ENCODE results near the gene DR1.
"Not testable (repeated sequence)": the region's sequence is repeated elsewhere in the genome, so short reads cannot be mapped to it uniquely, and the experiment has no call there.

Gene DR1

DNA sequence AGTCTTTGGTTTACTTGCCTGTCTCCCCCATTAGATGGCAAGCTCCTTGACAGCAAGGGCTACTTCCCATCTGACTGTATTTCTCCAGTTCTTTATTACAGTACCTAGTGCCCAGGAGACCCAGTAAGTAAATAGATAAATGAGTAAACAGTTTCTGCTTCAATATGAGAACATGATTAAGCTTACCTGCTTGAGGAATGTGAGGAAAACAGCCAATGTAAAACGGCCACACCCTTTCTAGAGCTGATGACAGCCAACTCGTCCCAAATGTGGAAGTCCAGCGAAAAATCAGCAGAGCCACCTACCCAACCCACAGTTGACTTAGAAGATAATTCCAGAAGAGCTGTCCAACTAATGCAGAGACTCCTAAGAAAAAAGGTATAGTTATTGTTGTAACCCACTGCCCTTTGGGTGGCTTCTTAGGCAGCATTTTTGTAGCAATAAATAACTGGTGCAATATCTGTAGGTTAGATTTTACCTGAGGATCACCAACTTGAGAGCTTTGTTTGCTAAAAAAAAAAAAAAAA lies 6.5 kb upstream of the DR1 start:
- DNase-seq (ENCODE audit: extremely low read depth in 1 of 2, low read depth in 1 of 2): no peak

DNA sequence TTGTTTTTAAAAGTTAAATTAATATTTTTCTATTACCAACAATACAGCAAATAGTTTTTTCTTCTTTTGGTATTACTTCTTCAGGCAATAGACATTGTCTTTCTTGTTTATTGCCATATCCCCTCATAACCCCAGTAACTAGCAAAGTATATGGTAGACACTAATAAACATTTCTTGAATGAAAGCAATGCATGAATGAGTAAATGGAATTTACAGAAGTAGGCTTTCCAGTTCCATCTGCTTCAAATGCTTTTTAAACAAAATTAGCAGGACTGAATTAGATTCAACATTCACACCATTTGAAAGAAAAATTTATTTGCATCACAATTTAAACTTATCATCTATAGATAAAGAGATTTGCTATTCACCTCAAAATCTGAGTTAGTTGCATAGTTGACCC lies 5.6 kb upstream of the DR1 start:
- DNase-seq (ENCODE audit: extremely low read depth in 1 of 2, low read depth in 1 of 2): no peak

DNA sequence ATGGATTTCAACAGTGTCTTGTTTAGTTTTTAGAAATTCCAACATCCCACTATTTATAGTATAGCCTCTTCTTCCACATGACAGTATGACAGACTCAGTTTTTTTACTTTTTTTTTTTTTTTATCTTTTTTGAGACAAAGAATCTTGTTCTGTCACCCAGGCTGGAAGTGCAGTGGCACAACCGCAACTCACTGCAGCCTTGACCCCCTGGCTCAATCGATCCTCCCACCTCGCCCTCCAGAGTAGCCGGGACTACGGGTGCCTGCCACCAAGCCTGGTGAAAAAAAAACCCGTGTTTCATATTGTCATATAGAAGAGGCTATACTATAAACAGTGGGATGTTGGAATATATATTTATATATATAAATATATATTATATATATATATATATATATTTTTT lies 1.2 kb upstream of the DR1 start:
- DNase-seq (ENCODE audit: extremely low read depth in 1 of 2, low read depth in 1 of 2): no peak

DNA sequence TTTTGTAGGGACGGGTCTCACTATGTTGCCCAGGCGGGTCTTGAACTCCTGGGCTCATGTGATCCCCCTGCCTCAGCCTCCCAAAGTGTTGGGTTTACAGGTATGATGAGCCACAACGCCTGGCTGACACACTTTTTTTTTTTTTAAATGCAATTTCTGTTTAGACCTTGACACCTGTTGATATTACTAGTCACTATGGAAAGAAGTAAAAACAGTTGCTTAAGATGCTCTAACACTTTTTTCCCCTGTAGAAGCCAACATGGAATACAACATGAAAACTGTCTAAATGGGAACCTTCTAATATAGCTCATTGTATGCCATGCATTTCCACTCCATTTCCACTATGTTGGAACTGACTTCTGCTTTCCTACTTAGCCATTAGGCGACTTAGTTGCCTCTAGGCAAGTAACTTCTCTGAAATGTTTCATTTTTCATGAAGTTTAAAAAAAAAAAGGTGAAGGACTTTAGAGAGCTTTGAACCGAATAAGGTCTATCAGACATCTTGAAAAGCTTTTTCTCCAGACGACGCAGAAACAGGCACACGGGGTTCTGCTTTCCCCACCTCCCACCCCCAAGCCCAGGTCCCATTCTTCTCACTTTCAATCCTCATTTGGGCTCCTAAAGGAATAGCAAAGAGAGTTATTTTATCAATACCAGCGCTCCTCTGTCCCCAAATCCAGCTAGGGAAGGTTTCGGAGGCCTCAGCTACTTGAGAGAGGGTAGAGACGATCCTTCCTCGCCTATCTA lies 648 bp upstream of the DR1 start:
- no peak for DNase-seq (ENCODE audit: extremely low read depth in 1 of 2, low read depth in 1 of 2)

DNA sequence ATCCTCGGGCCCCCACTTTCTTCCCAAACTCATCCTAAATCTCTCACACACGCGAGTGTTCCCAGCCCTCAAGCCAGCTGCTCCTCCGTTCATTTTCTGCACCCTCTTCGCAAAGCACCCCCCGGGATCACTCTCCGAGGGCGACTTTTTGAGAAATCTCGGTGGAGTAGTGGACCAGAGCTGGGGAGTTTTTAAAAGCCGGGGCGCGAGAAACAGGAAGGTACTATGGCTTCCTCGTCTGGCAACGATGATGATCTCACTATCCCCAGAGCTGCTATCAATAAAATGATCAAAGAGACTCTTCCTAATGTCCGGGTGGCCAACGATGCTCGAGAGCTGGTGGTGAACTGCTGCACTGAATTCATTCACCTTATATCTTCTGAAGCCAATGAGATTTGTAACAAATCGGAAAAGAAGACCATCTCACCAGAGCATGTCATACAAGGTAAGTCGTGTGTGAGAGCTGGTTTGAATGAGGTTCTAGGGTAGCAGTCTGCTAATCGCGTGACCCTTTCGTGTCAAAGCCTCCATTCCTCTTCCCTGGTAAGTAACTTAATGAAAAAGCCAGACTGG lies 800 bp downstream of the DR1 start:
- no peak for DNase-seq (ENCODE audit: extremely low read depth in 1 of 2, low read depth in 1 of 2)

DNA sequence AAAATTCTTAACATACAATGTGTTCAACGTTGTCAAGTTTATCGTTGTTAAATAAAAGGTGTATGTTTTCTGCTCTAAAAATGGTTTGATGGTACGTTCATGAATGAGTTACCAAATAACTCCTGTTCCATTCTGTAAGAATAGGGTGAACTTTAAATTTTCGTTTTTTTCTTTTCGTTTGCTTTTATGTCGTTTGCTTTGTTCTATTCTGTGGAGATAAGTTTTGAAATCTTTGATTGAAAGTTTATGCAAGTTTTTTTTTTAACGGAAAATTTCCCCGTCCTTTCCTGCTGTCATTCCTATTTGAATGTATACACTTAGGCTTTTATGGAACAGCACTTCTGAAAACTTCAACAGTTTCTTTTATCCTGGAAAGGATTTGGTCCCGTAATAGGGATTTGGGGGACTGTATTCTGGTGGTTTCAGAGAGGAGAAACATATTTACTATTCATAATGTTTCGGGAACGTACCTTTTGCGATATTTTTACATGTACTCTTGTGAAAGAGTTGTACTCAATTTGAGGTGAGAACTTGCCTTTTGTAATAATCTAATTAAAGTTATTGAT lies 1.7 kb downstream of the DR1 start:
- DNase-seq (ENCODE audit: extremely low read depth in 1 of 2, low read depth in 1 of 2): no peak

DNA sequence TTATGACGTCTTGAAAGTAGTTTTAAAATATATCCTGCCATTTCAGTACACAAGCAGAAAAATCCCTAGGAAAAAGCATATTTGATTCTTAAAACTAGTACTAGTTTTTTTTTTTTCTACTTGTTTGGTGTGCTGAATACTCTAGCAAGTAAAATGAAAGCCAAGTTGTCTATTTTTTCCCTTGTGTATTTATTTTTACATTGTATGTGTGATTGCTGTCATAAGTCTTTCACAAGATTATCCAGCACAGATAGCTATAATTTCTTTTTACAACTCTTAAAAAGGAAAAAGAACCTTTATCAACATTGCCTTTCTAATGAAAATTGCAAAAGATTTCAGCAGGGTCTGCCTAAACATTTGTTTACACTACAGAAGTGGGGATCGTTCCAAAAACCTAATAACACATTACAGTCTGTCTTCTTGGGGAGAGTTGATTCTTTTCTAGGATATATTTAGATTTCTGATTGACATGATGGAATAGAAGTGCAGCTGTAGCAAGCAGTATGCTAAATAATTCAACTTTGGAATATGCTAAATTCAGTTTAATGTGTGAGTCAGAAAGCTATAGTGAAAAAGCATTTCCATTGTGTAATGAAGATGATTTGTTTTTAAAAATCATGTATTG lies 2.5 kb downstream of the DR1 start:
- no peak for DNase-seq (ENCODE audit: extremely low read depth in 1 of 2, low read depth in 1 of 2)

DNA sequence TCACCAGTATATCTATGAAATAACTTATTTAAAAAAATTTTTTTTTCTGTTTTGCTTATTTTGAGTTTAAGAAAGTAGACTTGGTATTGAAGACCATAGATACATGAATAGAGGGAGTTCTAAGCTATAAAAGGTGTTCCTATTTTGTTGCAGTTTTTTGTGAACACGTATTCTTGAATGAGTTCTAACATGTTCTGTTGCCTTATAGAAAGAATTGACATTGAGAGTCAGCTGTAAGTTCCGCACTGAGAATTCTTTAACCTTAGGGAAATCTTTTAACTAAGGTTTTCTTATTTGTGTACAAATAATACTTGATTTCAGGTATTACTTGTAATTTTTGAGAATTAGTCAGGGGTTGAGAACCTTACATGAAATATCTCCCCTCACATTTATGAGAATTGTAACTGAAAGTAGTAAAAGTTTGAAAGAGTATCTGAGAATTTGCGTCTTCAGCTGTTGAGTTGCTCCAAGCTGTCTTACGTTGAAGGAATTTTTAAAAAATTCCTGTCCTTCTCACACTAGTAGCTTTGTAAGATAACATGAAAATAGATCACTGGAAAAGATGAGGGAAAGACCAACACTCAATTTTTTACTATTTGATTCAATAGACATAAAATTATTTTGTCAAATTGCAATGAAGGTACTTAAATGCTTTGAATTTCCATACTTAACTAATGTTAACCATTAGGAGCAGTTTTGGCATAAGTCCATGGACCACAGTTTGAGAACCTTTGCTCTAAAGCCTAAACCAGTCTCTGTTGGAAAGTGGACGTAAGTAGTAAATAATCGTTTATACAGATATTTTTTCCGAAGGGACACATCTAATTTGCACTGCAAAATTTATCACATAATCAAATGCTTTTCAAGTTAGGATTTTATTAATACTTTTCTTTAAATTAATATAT lies 3.8 kb downstream of the DR1 start:
- no peak for DNase-seq (ENCODE audit: extremely low read depth in 1 of 2, low read depth in 1 of 2)

DNA sequence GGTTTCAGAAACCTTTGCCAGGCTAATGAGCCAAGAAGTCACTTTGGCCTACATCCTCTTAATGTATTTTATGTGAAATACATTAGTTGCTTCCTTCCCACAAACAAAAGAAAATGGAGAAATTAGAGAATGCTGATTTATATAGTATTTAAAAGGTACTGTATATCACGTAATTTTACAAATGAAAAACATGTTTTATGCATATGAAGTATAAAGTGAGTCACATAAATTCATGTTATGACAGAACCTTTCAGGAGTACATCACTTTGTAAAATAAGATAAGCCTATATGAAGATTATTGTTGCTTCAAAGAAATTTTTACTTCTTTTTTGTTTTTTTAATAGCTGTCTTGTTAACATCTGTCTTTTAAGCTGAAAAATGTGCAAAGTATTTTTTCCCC lies 4.6 kb downstream of the DR1 start:
- no peak for DNase-seq (ENCODE audit: extremely low read depth in 1 of 2, low read depth in 1 of 2)

DNA sequence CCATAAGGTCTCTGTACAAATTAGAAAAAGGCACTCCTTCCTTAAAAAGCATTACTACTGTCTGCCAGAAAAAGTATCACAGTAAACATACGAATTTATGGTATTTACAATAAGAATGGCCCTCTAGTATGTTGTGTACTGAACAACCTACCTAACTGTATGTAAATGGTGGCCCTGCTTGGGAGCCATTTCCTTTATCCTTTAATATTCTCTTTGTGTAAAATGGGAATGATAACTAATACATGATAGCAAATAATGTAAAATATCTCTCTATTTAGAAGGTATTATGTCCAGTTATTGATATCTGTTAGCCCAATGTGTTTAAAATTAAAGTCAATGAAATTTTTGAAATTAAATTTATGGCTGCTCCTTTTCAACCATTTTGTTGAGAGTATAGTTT lies 5.2 kb downstream of the DR1 start:
- DNase-seq (ENCODE audit: extremely low read depth in 1 of 2, low read depth in 1 of 2): no peak

DNA sequence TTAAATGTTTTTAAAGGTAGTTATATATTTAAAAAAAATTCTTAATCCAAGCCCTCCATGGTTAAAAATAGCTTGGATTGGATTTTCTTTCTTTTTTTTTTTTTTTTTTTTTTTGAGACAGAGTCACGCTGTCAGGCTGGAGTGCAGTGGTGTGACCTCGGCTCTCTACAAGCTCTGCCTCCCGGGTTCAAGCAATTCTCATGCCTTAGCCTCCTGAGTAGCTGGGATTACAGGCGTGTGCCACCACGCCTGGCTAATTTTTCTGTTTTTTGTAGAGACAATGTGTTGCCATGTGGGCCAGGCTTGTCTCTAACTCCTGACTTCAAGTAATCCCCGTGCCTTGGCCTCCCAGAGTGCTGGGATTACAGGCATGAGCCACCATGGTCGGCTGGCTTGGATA lies 5.6 kb downstream of the DR1 start:
- not testable (repeated sequence) for DNase-seq (ENCODE audit: extremely low read depth in 1 of 2, low read depth in 1 of 2)

DNA sequence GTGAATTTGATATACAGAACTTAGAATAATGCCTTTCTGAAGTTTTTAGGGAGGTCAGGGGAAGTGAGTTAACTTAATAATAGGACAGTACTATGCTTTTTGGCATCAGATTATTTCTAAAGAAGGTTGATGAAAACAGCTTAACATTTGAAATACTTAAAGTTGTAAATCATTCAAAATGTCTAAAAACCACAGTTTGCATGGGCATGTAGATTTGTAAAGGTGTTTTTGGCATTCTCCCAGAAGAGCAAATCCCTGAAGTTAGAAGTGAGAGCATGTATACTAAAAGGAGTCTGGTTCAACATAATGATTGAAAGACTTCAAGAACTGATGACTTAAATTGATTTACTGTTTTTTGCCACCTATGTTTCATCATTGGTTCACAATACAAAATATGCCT lies 6.7 kb downstream of the DR1 start:
- DNase-seq (ENCODE audit: extremely low read depth in 1 of 2, low read depth in 1 of 2): no peak

DNA sequence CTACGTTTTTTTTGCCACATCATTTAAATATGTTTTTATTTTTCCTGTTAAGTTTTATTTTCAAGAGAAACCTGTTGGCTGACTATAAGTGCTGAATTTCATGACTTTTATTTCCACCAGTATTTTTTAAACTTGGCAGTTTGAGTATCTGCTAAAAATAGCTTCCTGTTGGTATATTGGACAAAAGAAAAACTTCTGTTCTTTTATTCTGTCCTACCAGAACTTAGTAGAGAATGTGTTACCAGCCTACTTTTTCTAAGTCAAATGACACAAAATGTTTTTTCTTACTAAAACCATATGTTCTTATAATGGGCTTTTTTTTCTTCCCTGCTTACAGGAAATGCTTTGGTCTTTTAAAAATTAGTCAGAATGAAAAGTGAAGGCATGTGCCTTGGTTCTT lies 7.6 kb downstream of the DR1 start:
- no peak for DNase-seq (ENCODE audit: extremely low read depth in 1 of 2, low read depth in 1 of 2)

DNA sequence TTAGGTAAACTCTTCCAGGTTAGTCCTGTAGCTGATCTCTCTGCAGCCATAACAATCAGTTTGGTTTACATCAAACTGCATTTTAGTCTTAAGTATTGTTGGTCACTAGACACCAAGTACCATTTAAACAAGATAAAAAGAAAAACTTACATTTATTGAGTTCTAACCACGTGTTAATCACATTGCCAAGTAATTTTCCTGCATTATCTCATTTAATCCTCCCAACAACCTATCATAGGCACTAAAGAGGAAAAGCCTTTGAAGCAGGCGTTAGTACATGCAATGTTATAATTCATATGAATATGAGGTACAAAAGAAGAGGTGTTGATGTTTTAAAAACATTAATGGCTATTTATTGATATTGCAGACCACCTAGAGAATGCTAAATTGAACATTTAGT lies 9.0 kb downstream of the DR1 start:
- DNase-seq (ENCODE audit: extremely low read depth in 1 of 2, low read depth in 1 of 2): no peak

DNA sequence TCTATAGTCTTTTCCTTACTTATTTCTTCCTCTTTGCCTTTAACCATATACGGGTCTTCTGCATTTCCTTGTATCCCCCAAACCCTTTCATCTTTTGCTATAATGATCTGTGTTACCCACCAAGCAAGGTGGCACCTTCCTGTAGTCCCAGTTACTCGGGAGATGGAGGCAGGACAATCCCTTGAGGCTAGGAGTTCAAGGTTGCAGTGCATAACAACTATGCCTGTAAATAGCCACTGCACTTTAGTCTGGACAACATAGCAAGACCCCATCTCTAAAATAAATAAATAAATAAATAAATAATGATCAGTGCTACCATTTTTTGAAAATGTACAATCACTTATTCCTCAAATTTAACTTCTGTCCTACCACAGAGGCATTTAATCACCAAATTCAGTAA lies 11.5 kb downstream of the DR1 start:
- DNase-seq (ENCODE audit: extremely low read depth in 1 of 2, low read depth in 1 of 2): no peak

DNA sequence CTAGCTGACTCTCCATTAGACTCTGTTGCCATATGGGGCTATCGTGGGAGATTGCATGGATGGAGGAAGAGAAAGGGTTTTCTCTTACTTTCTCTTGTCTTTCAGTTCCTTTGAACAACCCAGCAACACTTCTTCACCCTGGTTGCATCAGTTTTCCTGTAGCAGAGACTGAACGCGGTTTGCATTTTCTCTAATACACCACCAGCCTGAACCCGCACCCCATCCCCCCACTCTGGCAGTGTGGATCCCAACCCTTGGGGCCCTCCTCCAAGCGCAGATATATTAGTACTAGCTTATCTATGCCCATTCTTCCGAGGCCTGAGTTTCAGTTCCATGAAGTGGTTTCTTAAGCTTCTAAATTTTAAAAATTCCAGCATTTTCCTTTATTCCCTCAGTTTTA lies 12.6 kb downstream of the DR1 start:
- no peak for DNase-seq (ENCODE audit: extremely low read depth in 1 of 2, low read depth in 1 of 2)

DNA sequence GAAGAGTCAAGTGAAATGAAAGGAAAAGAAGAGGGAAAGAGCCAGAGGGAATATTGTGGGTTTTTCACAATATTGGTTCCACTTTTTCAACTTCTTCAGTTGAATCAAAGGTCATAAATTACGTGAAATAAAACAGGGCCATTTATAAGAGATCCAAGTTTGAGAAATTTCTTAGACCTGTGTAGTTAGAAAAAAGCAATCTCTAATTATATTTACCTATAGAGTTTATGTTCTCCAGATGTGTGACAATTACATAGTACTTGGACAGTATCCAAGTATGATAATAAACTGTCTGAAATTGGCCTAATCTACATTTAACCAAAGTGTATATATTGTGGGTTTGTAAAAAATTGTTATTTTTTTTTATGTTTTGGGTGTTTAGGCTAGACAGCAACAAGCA lies 14.4 kb downstream of the DR1 start:
- DNase-seq (ENCODE audit: extremely low read depth in 1 of 2, low read depth in 1 of 2): no peak

DNA sequence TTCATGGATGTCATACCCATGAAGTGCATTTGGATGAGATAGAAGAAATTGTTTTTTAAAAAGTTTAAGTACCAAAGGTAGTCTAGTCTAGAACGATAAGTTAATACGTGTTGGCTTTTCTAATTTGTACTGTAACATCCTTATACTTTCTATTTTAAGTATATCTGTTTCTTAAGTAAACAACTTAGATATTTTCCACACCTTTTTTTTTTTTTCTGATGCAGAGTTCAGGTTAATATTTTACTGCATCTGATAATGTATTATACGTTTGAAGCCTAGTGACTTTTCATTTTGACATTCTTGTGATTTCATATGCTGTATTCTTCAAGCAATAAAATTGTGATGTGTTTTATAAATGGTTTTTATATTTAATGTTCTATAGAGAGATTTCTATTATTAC lies 16.5 kb downstream of the DR1 start:
- DNase-seq (ENCODE audit: extremely low read depth in 1 of 2, low read depth in 1 of 2): no peak

DNA sequence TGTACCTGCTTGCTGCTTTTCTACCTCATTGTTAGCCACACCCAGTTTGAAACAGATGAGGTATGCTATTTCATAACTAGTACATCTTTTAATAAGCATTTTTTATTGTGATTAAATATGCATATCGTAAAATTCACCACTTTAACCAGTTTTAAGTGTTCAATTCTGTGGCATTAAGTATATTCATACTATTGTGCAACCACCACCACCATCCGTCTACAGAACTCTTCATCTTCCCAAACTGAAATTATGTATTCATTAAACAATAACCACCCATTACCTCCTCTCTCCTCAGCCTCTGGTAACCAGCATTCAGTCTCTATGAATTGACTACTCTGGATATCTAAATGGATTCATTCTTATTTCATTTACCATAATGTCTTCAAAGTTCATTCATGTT lies 20.1 kb downstream of the DR1 start:
- no peak for DNase-seq (ENCODE audit: extremely low read depth in 1 of 2, low read depth in 1 of 2)

DNA sequence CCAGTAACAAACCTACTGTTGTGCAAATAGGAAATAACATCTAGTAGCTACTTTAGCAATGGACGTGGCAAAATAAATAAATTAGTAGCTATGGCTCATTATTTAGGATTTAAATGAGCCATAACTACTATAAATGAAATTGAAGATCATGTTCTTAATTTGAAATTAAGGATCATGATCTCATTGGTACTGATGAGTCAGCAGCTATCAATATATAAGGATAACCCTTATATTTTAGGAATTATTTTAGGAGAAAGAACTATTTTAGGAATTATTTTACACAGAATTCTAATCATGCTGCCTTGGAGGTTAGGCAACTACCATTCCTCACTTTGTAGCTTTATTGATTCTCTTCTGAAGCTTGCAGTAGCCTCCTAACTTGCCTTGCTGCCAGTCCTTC lies 24.0 kb downstream of the DR1 start:
- DNase-seq (ENCODE audit: extremely low read depth in 1 of 2, low read depth in 1 of 2): no peak
